ENCODE results near the gene CPNE8. TPM values are rescaled to one million over a fixed set of nuclear protein-coding genes. Genes with fewer than 3 reads are reported as not detected.
A peak's percentile ranks its signal among the peaks of the same experiment; 100 is the strongest.

Gene CPNE8
- total RNA-seq (2014; rRNA removed; shearing (Covaris generic)), result 3.2 and 4.1 TPM in 2 replicates
- polyA plus RNA-seq (2016; fragmentation: Nextera tagmentation; extraction: Ambion mirVana), result 2.4 and 3.5 TPM in 2 replicates

DNA sequence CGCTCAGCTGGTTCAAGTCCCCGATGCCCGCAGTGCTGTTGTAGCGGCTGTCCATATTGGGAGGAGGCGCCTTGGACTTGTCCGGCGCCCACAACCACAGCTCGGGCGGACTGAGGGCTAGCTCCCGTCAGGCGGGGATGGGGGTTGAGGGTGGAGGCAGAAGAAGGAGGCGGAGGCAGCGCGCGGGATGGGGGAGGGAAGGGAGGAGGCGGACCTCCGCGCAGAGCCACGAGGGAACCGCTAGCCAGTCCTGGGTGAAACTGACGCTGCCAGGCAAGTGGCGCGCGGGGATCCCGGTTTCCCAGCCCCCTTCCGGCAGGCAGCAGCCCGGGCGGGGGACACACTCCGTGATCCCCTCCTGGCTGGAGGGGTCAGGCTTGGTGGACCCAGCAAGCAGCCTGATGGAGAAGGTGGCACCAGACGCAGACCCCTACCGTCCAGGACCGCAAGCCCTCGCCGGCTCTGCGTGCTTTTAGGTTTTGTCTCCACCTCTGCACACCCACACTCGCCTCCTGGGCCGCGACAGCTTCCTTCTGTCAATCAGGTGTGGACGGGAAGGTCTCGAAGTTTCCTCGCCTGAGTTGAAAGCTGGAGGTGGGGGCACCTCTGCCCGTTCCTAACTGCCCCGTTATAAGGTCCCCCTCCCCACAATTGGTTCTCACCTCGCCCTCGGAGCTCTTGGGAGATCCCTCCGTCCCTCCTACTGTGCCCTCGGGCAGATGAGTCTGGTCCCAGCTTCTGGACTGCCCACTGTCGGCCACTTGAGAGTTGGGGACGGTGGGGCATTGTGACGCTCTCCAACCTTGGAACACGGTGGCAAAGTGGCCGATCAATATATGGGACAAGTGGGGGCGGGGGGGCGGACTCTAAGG, at the start of gene CPNE8:
Gene CPNE8, minus strand, starts transcription at position 112 of the 872 bp plus-strand sequence. Its CDS starts 57 bp downstream, at position 55.
- Histone ChIP-seq H2AFZ (peak within 1 kb of the TSS; percentile 97), H3K9me2 (ENCODE audit: insufficient read depth) (no peaks in the 10 kb centered on the region), H3K9me3 (ENCODE audit: low read depth) (no peaks in the 10 kb centered on the region), H3K36me3 (ENCODE audit: low read depth) (no peaks in the 10 kb centered on the region), H3K4me1 (ENCODE audit: insufficient read depth) (no peaks in the 10 kb centered on the region), H3K4me2 (ENCODE audit: unreplicated experiment) (peak within 1 kb of the TSS; percentile 98), H3K9ac (peak within 1 kb of the TSS; percentile 85), H3K4me3 (peak within 1 kb of the TSS; percentile 83), H3F3A (ENCODE audit: insufficient read depth) (peaks cover 3% of the 10 kb centered on the region), H3K27me3 (replicated peaks; ENCODE audit: insufficient read depth) (no peaks in the 10 kb centered on the region), H3K79me2 (ENCODE audit: insufficient read depth) (no peaks in the 10 kb centered on the region), H3K27ac (peak within 1 kb of the TSS; percentile 76), H4K20me1 (ENCODE audit: insufficient read depth) (no peaks in the 10 kb centered on the region)
- WGBS, 2 experiments (ENCODE audit: low coverage in 1 of 2, low lambda C conversion rate in 2 of 2, missing lambda C conversion rate in 2 of 2), result 1% methylated on average over 32 to 53 of the region's 54 CpGs
- in situ Hi-C loops (cut with MboI), result no loop called here
- TF ChIP-seq EZH2phosphoT487 (IDR thresholded peaks at IDR 0.05; ENCODE audit: insufficient read depth, low read depth) (no peak), EZH2 (IDR thresholded peaks at IDR 0.05; ENCODE audit: insufficient read depth, poor library complexity, severe bottlenecking) (no peak)
- DNase-seq, result peak; percentile 72

DNA sequence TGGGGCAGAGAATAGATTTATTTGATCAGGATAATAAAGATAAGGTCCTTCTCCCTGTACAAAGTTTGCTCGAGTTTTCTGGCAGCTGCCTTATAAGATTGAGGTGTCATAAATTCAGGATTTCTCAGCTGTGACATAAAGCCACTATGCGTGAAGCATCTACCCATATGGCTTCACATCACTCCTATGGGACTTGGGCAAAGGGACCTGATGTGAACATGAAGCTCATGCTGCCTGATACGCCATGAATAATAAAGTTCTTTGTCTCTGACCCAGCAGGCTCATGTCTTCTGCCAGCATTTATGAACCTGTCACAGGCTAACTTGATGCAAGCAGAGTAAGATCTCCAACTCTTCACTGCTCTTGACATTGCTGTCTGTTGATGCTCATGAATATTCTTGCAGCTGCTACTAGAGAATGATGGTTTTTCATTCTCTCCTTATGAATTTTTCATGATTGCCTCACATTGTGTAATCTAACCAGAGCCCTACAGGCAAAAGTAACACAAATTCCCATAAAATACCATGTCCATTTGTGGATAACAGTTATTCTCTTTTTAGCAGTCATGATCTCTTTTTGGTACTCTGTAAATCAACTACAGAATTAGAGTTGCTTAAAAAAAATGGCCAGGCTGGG, 49.0 kb upstream of the CPNE8 start:
- Histone ChIP-seq H3K9ac (no peak overlapping the region), H3K27ac (no peak overlapping the region), H2AFZ (no peak overlapping the region), H3K9me2 (ENCODE audit: insufficient read depth) (no peaks in the 10 kb centered on the region), H4K20me1 (ENCODE audit: insufficient read depth) (no peaks in the 10 kb centered on the region), H3K9me3 (ENCODE audit: low read depth) (no peaks in the 10 kb centered on the region), H3F3A (ENCODE audit: insufficient read depth) (no peaks in the 10 kb centered on the region), H3K79me2 (ENCODE audit: insufficient read depth) (no peaks in the 10 kb centered on the region), H3K36me3 (ENCODE audit: low read depth) (no peaks in the 10 kb centered on the region), H3K4me1 (ENCODE audit: insufficient read depth) (no peaks in the 10 kb centered on the region), H3K4me2 (ENCODE audit: unreplicated experiment) (no peak overlapping the region), H3K27me3 (replicated peaks; ENCODE audit: insufficient read depth) (no peaks in the 10 kb centered on the region), H3K4me3 (no peak overlapping the region)
- no peak for TF ChIP-seq EZH2phosphoT487 (IDR thresholded peaks at IDR 0.05; ENCODE audit: insufficient read depth, low read depth)
- no peak for TF ChIP-seq EZH2 (IDR thresholded peaks at IDR 0.05; ENCODE audit: insufficient read depth, poor library complexity, severe bottlenecking)
- 29 to 37% methylated on average over 3 of the region's 3 CpGs for WGBS, 2 experiments (ENCODE audit: low coverage in 1 of 2, low lambda C conversion rate in 2 of 2, missing lambda C conversion rate in 2 of 2)
- DNase-seq, result no peak
- in situ Hi-C loops (cut with MboI), result no loop called here

DNA sequence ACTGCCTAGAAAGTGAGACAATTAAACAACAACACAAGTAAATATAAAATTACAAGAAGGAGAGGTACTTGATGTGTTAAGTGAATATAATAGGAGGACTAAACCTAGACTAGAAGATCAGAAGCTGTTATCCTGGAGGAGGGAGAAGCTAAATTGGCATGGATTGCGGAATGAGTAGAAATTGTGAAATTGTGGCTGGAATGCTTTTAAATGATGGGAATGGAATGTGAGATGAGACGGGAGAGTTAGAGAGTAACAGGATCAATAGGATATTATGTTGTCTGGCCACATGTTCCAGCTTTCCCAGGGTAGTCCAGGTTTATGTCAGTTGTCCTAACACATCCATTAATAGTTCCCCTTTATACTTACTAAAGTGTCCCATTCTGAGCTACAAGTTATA, 44.0 kb upstream of the CPNE8 start:
- Histone ChIP-seq H3K9ac (no peak overlapping the region), H3K27ac (no peak overlapping the region), H4K20me1 (ENCODE audit: insufficient read depth) (no peaks in the 10 kb centered on the region), H2AFZ (no peak overlapping the region), H3K9me2 (ENCODE audit: insufficient read depth) (no peaks in the 10 kb centered on the region), H3F3A (ENCODE audit: insufficient read depth) (no peaks in the 10 kb centered on the region), H3K9me3 (ENCODE audit: low read depth) (no peaks in the 10 kb centered on the region), H3K79me2 (ENCODE audit: insufficient read depth) (no peaks in the 10 kb centered on the region), H3K27me3 (replicated peaks; ENCODE audit: insufficient read depth) (no peaks in the 10 kb centered on the region), H3K36me3 (ENCODE audit: low read depth) (no peaks in the 10 kb centered on the region), H3K4me1 (ENCODE audit: insufficient read depth) (no peaks in the 10 kb centered on the region), H3K4me3 (no peak overlapping the region), H3K4me2 (ENCODE audit: unreplicated experiment) (no peak overlapping the region)
- 34 to 40% methylated on average over 2 of the region's 2 CpGs for WGBS, 2 experiments (ENCODE audit: low coverage in 1 of 2, low lambda C conversion rate in 2 of 2, missing lambda C conversion rate in 2 of 2)
- DNase-seq, result no peak
- TF ChIP-seq EZH2 (IDR thresholded peaks at IDR 0.05; ENCODE audit: insufficient read depth, poor library complexity, severe bottlenecking), result no peak
- in situ Hi-C loops (cut with MboI), result no loop called here

DNA sequence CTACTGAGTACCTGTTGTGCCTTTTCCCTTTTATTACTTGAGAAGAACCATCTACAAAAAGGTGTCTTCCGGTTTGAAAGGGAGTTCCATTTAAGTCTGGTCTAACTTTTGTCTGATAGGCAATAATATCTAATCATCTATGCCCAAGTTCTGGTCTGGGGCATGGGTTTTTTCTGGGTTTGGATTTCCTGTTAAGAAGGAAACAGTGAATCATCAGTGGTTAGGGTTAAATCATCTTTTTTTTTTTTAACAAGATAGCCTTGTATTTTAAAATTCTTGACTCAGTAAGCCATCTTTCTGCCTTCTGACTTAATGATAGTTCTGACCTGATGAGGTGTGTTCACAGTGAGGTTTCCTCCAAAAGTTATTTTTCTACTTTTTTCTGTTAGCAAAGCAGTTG, 29.3 kb upstream of the CPNE8 start:
- no peaks in the 10 kb centered on the region for H3K79me2 ChIP-seq (ENCODE audit: insufficient read depth)
- no peaks in the 10 kb centered on the region for H3K27me3 ChIP-seq (replicated peaks; ENCODE audit: insufficient read depth)
- H3K4me1 ChIP-seq (ENCODE audit: insufficient read depth), result no peaks in the 10 kb centered on the region
- 3 to 9% methylated on average over 1 of the region's 1 CpG for WGBS, 2 experiments (ENCODE audit: low coverage in 1 of 2, low lambda C conversion rate in 2 of 2, missing lambda C conversion rate in 2 of 2)
- H3K9me3 ChIP-seq (ENCODE audit: low read depth), result no peaks in the 10 kb centered on the region
- no peaks in the 10 kb centered on the region for H3K9me2 ChIP-seq (ENCODE audit: insufficient read depth)
- H3K4me2 ChIP-seq (ENCODE audit: unreplicated experiment), result no peak overlapping the region
- H4K20me1 ChIP-seq (ENCODE audit: insufficient read depth), result no peaks in the 10 kb centered on the region
- TF ChIP-seq EZH2phosphoT487 (IDR thresholded peaks at IDR 0.05; ENCODE audit: insufficient read depth, low read depth) (no peak), EZH2 (IDR thresholded peaks at IDR 0.05; ENCODE audit: insufficient read depth, poor library complexity, severe bottlenecking) (no peak)
- H3F3A ChIP-seq (ENCODE audit: insufficient read depth), result no peaks in the 10 kb centered on the region
- H3K4me3 ChIP-seq, result no peak overlapping the region
- no peak overlapping the region for H2AFZ ChIP-seq
- no peaks in the 10 kb centered on the region for H3K36me3 ChIP-seq (ENCODE audit: low read depth)
- H3K27ac ChIP-seq, result no peak overlapping the region
- DNase-seq, result no peak
- in situ Hi-C loops (cut with MboI), result no loop called here
- no peak overlapping the region for H3K9ac ChIP-seq

Measured in GM23248 (cell line).